ENCODE measurements around the gene ZSCAN21. TPM values are rescaled to one million over a fixed set of nuclear protein-coding genes. Genes with fewer than 3 reads are reported as not detected.

The ZSCAN21 gene
- total RNA-seq, 1 experiment from 2014 or later = 7.7 TPM

GRCh38 chr7:100075418-100075817 lies 25.8 kb downstream of the ZSCAN21 start:
- no peak for DNase-seq (ENCODE audit: low spot score)

GRCh38 chr7:100077205-100077604 lies 27.6 kb downstream of the ZSCAN21 start:
- no peak for DNase-seq (ENCODE audit: low spot score)

GRCh38 chr7:100079024-100079560 lies 29.5 kb downstream of the ZSCAN21 start:
- DNase-seq (ENCODE audit: low spot score) = no peak

- DNase-seq (ENCODE audit: low spot score) = peak; percentile 46
These were observed 31.4 kb downstream of the ZSCAN21 start for GRCh38 chr7:100080907-100081534.

- peak; percentile 100 for DNase-seq (ENCODE audit: low spot score)
These were observed 32.0 kb downstream of the ZSCAN21 start, which contains the start of gene ZNF3 for GRCh38 chr7:100081535-100082102. Gene ZNF3 (minus strand): TSS chr7:100081723. CDS start chr7:100077357, 4,366 bp downstream.

- no peak for DNase-seq (ENCODE audit: low spot score)
These were observed 33.4 kb downstream of the ZSCAN21 start for GRCh38 chr7:100082978-100083377.

GRCh38 chr7:100085515-100085914 lies 35.9 kb downstream of the ZSCAN21 start:
- no peak for DNase-seq (ENCODE audit: low spot score)

GRCh38 chr7:100087055-100087750 lies 37.6 kb downstream of the ZSCAN21 start:
- no peak for DNase-seq (ENCODE audit: low spot score)

- no peak for DNase-seq (ENCODE audit: low spot score)
These were observed 38.6 kb downstream of the ZSCAN21 start for GRCh38 chr7:100088095-100088620.

GRCh38 chr7:100088621-100089457 lies 39.3 kb downstream of the ZSCAN21 start, which contains the start of gene COPS6:
Gene COPS6 (plus strand): TSS chr7:100088969. CDS start chr7:100088991, 22 bp downstream.
- peak; percentile 78 for DNase-seq (ENCODE audit: low spot score)

- peak; percentile 35 for DNase-seq (ENCODE audit: low spot score)
These were observed 40.1 kb downstream of the ZSCAN21 start for GRCh38 chr7:100089458-100090196.

GRCh38 chr7:100090527-100091410 lies 41.2 kb downstream of the ZSCAN21 start:
- no peak for DNase-seq (ENCODE audit: low spot score)

- DNase-seq (ENCODE audit: low spot score) = peak; percentile 52
These were observed 42.0 kb downstream of the ZSCAN21 start for GRCh38 chr7:100091411-100092181.

- no peak for DNase-seq (ENCODE audit: low spot score)
These were observed 43.5 kb downstream of the ZSCAN21 start for GRCh38 chr7:100093054-100093453.

- no peak for DNase-seq (ENCODE audit: low spot score)
These were observed 43.9 kb downstream of the ZSCAN21 start for GRCh38 chr7:100093498-100093897.

GRCh38 chr7:100093925-100094486 lies 44.4 kb downstream of the ZSCAN21 start:
- no peak for DNase-seq (ENCODE audit: low spot score)

GRCh38 chr7:100095289-100095688 lies 45.7 kb downstream of the ZSCAN21 start:
- no peak for DNase-seq (ENCODE audit: low spot score)

GRCh38 chr7:100095704-100096103 lies 46.1 kb downstream of the ZSCAN21 start:
- no peak for DNase-seq (ENCODE audit: low spot score)
